Chondrocyte (in vitro differentiated cells): Measurements from ENCODE around the gene ANKRD31. TPM values are rescaled to one million over a fixed set of nuclear protein-coding genes. Genes with fewer than 3 reads are reported as not detected.

Experiments
- DNase-seq: peaks from one replicate; pipeline ENCODE4 v3.0.0; 2021; ENCODE audit warnings: mixed read lengths, low spot score
- H3K27ac Mint-ChIP-seq: one replicate; pipeline ENCODE4 v1.8.0; 2021; ENCODE audit warnings: mild to moderate bottlenecking, moderate library complexity, mixed read lengths; ENCODE audit not compliant: unreplicated experiment
- H3K27me3 Mint-ChIP-seq: 2 replicates; pipeline ENCODE4 v1.8.0; 2021; ENCODE audit warnings: low read depth, mixed read lengths
- H3K36me3 Mint-ChIP-seq: 2 replicates; pipeline ENCODE4 v1.8.0; 2021; ENCODE audit warnings: low read depth, mixed read lengths
- H3K4me1 Mint-ChIP-seq: 2 replicates; pipeline ENCODE4 v1.8.0; 2021; ENCODE audit warnings: low read depth, mild to moderate bottlenecking, mixed read lengths
- H3K4me3 Mint-ChIP-seq: one replicate; pipeline ENCODE4 v1.8.0; 2021; ENCODE audit warnings: mild to moderate bottlenecking, moderate library complexity, mixed read lengths; ENCODE audit not compliant: unreplicated experiment
- H3K9me3 Mint-ChIP-seq: 2 replicates; pipeline ENCODE4 v1.8.0; 2021; ENCODE audit warnings: low read depth, mixed read lengths
- total RNA-seq: library from RNA; stranded (reverse); gene quantifications from 3 replicates; pipeline ENCODE4 v1.2.1, GENCODE V29; 2021
- TF ChIP-seq, protein P1 (sequence below): fragments of 200-600 bp; sonication (generic); IDR thresholded peaks from 2 replicates; pipeline ENCODE4 v1.5.0; 2021; ENCODE audit warnings: antibody characterized with exemption, mild to moderate bottlenecking, moderate library complexity

ANKRD31 gene
- total RNA-seq, 1 donor from 2014 or later: 0.10 TPM

DNA sequence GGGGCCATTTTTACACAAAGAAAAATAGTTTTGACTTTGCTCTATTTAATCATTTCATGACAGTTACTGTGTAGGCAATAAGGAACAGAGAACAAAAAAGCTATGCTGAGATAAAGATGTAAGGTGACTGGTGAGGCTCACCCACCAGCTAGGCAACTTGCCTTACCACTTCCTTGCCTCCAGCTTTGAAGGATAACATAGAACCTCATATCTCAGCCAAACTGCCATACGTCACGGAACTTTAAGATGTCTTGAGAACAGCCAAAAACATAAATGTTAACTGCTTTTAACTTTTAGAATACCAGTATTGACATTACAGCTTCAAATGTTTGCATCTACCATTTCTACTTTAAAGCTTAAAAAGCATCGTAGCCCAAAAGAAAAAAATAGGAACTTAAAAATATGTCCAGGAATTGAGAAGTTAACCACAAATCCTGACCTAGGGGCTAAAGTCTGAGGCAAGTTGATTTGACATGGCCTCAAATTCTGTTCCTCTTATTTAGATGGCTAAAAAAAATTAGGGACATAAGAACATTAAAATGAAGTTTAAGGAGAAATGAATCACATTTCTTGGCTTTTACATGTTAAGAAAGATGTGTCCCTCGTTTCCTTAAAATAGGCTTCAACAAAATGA lies 176.6 kb downstream of the ANKRD31 start:
- TF ChIP-seq, protein P1, sequence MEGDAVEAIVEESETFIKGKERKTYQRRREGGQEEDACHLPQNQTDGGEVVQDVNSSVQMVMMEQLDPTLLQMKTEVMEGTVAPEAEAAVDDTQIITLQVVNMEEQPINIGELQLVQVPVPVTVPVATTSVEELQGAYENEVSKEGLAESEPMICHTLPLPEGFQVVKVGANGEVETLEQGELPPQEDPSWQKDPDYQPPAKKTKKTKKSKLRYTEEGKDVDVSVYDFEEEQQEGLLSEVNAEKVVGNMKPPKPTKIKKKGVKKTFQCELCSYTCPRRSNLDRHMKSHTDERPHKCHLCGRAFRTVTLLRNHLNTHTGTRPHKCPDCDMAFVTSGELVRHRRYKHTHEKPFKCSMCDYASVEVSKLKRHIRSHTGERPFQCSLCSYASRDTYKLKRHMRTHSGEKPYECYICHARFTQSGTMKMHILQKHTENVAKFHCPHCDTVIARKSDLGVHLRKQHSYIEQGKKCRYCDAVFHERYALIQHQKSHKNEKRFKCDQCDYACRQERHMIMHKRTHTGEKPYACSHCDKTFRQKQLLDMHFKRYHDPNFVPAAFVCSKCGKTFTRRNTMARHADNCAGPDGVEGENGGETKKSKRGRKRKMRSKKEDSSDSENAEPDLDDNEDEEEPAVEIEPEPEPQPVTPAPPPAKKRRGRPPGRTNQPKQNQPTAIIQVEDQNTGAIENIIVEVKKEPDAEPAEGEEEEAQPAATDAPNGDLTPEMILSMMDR: no peak
- DNase-seq: no peak
- Mint-ChIP-seq H3K27me3 (no peaks in the 10 kb centered on the region), H3K27ac (no peak overlapping the region), H3K36me3 (no peaks in the 10 kb centered on the region), H3K4me3 (no peak overlapping the region), H3K4me1 (peaks cover 12% of the 10 kb centered on the region), H3K9me3 (no peaks in the 10 kb centered on the region)

DNA sequence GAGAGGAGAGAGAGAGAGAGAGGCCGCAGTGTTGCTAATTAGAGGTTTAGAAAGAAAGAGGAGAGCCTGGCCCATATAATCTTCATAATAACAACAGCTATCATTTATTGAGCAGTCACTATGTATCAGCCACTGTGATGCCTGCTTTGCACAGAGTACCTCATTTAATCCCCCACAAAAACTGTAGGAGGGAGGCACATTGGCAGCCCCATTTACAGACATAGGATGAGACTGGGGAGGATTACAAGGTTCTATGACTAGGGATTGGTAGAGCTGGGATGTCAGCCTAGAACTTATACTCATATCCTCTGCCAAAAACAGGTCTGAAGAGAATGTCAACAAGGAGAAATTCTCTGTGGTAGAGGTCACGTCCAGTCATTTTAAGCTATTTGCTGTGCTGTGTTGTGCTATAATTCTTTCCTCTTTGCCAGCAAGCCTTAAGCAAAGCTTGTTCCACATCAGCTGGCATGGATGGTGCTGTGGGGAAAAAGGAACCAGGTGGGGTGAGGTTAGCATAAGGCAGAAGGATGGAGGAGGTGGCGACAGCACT lies 177.6 kb downstream of the ANKRD31 start:
- Mint-ChIP-seq H3K27me3 (no peaks in the 10 kb centered on the region), H3K36me3 (no peaks in the 10 kb centered on the region), H3K4me3 (no peak overlapping the region), H3K27ac (no peak overlapping the region), H3K9me3 (no peaks in the 10 kb centered on the region), H3K4me1 (peaks cover 22% of the 10 kb centered on the region)
- no peak for DNase-seq
- TF ChIP-seq, protein P1: no peak

DNA sequence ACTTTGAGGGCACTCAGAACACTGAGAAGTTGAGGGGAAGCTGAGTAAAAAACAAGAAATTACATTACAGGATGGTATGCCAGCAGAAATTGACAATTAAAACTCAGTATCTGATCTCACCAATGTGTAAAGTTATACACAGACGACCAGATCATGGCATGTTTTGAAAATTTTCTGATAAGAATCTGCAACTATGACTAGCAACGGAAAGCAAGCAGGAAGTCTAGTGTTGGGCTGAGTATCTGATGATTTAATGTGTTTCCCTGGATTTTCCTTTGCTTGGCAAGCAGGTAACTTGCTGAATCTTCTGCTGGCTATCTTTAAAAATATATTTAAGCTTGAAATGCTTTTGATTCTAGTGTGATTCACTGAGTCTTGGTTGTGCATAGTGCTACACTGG lies 179.1 kb downstream of the ANKRD31 start:
- no peaks in the 10 kb centered on the region for H3K9me3 Mint-ChIP-seq
- no peaks in the 10 kb centered on the region for H3K27me3 Mint-ChIP-seq
- TF ChIP-seq, protein P1: no peak
- H3K4me1 Mint-ChIP-seq: peaks cover 24% of the 10 kb centered on the region
- H3K4me3 Mint-ChIP-seq: no peak overlapping the region
- no peak overlapping the region for H3K27ac Mint-ChIP-seq
- DNase-seq: no peak
- H3K36me3 Mint-ChIP-seq: no peaks in the 10 kb centered on the region

DNA sequence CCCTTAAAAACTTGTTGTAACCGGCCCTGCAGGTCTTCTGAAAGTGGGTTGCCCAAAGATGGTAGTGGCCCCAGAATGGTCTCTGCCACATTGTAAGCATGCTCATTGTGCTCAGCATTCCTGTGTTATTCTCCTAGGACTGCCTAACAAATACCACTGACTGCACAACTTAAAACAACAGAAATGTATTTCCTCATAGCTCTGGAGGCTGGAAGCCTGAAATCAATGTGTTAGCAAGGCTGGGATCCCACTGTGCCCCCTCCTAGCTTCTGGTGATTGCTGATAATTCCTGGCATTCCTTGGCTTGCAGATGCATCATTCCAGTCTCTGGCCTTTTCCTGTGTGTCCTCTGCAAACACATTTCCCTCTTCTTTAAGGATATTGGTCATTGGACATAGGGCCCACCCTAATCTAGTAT lies 180.9 kb downstream of the ANKRD31 start:
- Mint-ChIP-seq H3K36me3 (no peaks in the 10 kb centered on the region), H3K4me3 (no peak overlapping the region), H3K9me3 (no peaks in the 10 kb centered on the region), H3K27ac (no peak overlapping the region), H3K27me3 (no peaks in the 10 kb centered on the region), H3K4me1 (peaks cover 41% of the 10 kb centered on the region)
- TF ChIP-seq, protein P1: no peak
- no peak for DNase-seq

DNA sequence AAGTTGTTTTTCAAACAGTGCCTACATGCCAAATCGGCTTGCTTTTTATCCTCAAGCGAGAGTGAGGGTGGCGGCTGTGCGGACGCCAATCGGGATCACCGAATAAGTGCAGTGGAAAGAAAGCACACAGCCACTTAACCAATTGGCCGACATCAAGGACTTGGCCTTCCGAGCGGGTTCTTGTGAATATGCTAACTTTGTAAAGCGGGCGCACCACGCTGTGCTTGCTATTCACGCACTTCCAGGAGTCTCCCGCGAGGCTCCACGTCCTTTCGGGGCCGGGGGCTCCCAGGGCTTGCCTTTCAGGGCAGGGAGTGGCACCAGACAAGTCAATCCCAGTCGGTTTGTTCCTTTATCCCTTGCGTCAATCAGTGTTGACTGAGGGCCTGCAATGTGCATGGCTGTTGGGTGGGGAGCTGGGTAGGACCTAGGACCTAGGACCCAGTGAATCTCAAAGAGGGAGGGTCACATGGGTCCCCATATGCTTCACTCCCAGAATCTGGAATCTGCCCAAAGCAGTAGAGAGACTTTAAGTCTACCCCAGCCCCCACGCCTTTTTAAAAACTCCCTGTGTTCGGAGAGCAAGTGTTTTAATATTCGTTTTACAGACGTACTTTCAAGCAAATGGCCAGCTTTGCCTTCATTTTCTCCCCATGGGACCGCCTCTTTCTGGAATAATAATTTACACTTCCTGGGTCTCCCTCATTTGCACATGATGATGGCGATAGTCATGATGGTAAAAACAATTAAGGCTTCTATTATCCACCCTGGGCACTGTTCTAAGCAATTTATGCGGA lies 182.3 kb downstream of the ANKRD31 start:
- H3K36me3 Mint-ChIP-seq: no peaks in the 10 kb centered on the region
- no peaks in the 10 kb centered on the region for H3K27me3 Mint-ChIP-seq
- TF ChIP-seq, protein P1: no peak
- H3K27ac Mint-ChIP-seq: peak overlapping the region; percentile 96
- peak overlapping the region; percentile 85 for H3K4me3 Mint-ChIP-seq
- peaks cover 53% of the 10 kb centered on the region for H3K4me1 Mint-ChIP-seq
- DNase-seq: no peak
- no peaks in the 10 kb centered on the region for H3K9me3 Mint-ChIP-seq
